Bronchial epithelial cell (primary cell): ENCODE results near the gene LAMC2. TPM values are rescaled to one million over a fixed set of nuclear protein-coding genes. Genes with fewer than 3 reads are reported as not detected.

ENCODE experiments used
- DNase-seq: peaks from one replicate; pipeline ENCODE4 v3.0.0-alpha.2; 2010; ENCODE audit warnings: low read depth
- FAIRE-seq: peaks from 2 replicates; lab custom pipeline; 2011; peaks lifted over from hg19 to GRCh38; lab: Jason Lieb, UNC
- H3K27me3 ChIP-seq: 2 replicates; pipeline ENCODE4 v1.5.1; 2011; ENCODE audit warnings: low read length; ENCODE audit not compliant: control insufficient read depth, insufficient read depth
- H3K36me3 ChIP-seq: 2 replicates; pipeline ENCODE4 v1.5.1; 2011; ENCODE audit warnings: low read length; ENCODE audit not compliant: control insufficient read depth, insufficient read depth
- H3K4me3 ChIP-seq: 2 replicates; pipeline ENCODE4 v1.5.1; 2011; ENCODE audit warnings: mild to moderate bottlenecking, low read depth, low read length, control low read depth
- total RNA-seq: library from RNA; depleted of rRNA; stranded (reverse); fragments of >200 nt; gene quantifications from 2 replicates; pipeline ENCODE4 v1.2.1, GENCODE V29; 2014
- TF ChIP-seq, protein P1 (sequence below): IDR thresholded peaks from 2 replicates; pipeline ENCODE4 v1.5.1; 2011; ENCODE audit warnings: mild to moderate bottlenecking, moderate library complexity, low read length, control low read depth, inconsistent platforms; ENCODE audit not compliant: insufficient read depth, severe bottlenecking

LAMC2 gene
- total RNA-seq, 1 donor from 2014 or later: 1,840 TPM

DNA sequence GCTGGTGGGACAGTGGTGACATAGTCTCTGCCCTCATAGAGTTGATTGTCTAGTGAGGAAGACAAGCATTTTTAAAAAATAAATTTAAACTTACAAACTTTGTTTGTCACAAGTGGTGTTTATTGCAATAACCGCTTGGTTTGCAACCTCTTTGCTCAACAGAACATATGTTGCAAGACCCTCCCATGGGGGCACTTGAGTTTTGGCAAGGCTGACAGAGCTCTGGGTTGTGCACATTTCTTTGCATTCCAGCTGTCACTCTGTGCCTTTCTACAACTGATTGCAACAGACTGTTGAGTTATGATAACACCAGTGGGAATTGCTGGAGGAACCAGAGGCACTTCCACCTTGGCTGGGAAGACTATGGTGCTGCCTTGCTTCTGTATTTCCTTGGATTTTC is 58.4 kb downstream of the LAMC2 start:
- peaks cover 14% of the 10 kb centered on the region for H3K36me3 ChIP-seq
- FAIRE-seq (no peak), DNase-seq (no peak)
- H3K27me3 ChIP-seq: no peaks in the 10 kb centered on the region
- no peak overlapping the region for H3K4me3 ChIP-seq
- TF ChIP-seq, protein P1, sequence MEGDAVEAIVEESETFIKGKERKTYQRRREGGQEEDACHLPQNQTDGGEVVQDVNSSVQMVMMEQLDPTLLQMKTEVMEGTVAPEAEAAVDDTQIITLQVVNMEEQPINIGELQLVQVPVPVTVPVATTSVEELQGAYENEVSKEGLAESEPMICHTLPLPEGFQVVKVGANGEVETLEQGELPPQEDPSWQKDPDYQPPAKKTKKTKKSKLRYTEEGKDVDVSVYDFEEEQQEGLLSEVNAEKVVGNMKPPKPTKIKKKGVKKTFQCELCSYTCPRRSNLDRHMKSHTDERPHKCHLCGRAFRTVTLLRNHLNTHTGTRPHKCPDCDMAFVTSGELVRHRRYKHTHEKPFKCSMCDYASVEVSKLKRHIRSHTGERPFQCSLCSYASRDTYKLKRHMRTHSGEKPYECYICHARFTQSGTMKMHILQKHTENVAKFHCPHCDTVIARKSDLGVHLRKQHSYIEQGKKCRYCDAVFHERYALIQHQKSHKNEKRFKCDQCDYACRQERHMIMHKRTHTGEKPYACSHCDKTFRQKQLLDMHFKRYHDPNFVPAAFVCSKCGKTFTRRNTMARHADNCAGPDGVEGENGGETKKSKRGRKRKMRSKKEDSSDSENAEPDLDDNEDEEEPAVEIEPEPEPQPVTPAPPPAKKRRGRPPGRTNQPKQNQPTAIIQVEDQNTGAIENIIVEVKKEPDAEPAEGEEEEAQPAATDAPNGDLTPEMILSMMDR: no peak

DNA sequence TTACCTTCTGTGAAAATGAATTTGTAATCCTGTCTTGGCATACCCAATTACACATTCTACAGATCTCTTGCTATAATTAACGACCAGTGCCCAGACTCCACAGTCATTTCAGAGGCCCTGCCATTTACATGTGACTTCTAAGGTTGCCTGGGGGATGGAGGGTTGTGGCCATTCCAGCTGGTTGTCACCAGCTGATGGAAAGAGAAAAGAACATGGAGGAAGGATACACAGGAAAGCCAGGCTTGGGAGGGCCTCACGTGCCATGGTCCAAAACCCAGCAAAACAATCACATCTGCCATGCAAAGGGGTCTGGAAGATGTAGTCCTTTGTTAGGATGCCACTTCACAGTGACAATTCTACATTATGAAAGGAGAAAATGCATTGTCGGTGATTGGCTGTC is 59.3 kb downstream of the LAMC2 start:
- TF ChIP-seq, protein P1: no peak
- no peak for FAIRE-seq
- Histone ChIP-seq H3K36me3 (peaks cover 6% of the 10 kb centered on the region), H3K27me3 (no peaks in the 10 kb centered on the region), H3K4me3 (no peak overlapping the region)
- no peak for DNase-seq

DNA sequence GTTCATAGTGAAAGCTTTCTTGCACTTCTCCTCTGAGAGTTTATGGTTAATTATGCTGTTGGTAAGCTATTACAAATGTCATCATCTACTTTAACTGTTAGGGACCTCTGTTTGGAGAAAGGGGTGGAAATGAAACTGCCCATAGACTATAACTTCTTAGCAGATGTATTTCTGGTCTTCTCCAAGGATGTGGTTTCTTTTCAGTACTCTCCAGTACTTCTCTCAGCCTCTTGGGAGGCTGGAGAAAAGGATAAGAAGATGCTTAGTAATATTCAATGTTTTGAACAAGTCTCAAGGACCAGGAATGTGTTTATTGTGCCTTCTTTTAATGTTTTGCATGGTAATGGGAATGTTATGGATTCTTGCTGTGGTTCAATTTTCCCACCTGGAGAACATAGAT is 60.4 kb downstream of the LAMC2 start:
- no peak for DNase-seq
- FAIRE-seq: no peak

DNA sequence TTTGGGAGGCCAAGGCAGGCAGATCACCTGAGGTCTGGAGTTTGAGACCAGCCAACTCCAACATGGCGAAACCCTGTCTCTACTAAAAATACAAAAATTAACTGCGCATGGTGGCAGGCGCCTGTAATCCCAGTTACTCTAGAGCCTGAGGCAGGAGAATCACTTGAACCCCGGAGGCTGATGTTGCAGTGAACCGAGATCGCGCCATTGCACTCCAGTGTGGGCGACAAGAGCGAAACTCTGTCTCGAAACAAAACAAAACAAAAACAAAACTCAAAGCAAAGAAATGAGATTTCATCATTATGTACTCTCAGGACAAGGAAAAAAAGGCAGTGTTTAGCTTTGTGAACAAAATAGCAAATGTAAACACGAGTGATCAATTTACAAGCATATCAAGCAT is 61.0 kb downstream of the LAMC2 start:
- Histone ChIP-seq H3K27me3 (no peaks in the 10 kb centered on the region), H3K4me3 (no peak overlapping the region), H3K36me3 (peaks cover 4% of the 10 kb centered on the region)
- no peak for FAIRE-seq
- DNase-seq: no peak
- TF ChIP-seq, protein P1: no peak

More for the DNA sequence above, 60.4 kb downstream of the LAMC2 start:
- Histone ChIP-seq H3K4me3 (no peak overlapping the region), H3K27me3 (no peaks in the 10 kb centered on the region), H3K36me3 (peaks cover 4% of the 10 kb centered on the region)
- TF ChIP-seq, protein P1: no peak

DNA sequence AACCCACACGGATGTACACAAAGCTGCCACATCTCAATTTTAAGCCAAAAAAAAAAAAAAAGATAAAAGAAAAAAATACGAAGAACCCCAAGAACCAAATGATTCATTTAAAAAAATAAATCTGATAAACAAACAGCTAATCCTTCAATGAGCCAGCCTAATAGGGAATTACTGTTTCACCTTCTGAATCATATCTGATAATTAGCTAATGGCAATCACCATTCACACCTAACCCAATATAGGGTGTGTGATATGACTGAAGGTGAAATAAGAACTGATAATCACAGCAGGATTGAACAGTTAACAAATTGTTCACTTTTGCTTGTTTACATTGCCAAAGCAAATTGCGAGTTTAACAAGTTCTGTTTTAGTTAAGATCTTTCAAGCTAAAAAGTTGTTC is 61.4 kb downstream of the LAMC2 start:
- Histone ChIP-seq H3K4me3 (no peak overlapping the region), H3K27me3 (no peaks in the 10 kb centered on the region), H3K36me3 (peaks cover 1% of the 10 kb centered on the region)
- TF ChIP-seq, protein P1: no peak
- FAIRE-seq (no peak), DNase-seq (peak; percentile 62)

DNA sequence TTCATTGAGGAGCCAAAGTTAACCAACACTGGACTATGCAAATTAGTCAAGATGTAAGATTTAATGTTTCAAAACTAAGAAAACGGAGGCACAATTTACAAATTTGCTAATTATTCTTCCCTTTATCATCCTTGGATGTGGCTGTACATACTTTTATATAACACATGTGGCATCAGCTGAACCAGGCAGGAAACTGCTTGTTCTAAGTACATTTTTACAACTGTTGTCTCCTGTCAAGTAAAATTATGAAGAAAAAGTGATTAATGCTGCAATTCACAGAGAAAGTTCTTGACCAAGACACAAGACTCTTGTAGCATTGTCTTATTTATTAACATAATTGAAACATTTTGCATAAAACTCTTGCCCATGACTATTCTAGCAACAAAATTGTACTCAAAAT is 61.9 kb downstream of the LAMC2 start:
- FAIRE-seq (no peak), DNase-seq (no peak)
- Histone ChIP-seq H3K36me3 (peaks cover 1% of the 10 kb centered on the region), H3K4me3 (no peak overlapping the region), H3K27me3 (no peaks in the 10 kb centered on the region)
- TF ChIP-seq, protein P1: no peak
